ENCODE results near the gene SPC24.
"Not testable (repeated sequence)": the region's sequence is repeated elsewhere in the genome, so short reads cannot be mapped to it uniquely, and the experiment has no call there.

The SPC24 gene

GRCh38 chr19:11111117-11111770 is 44.3 kb downstream of the SPC24 start:
- no peak for TF ChIP-seq CTCF (IDR thresholded peaks at IDR 0.05; ENCODE audit: insufficient read depth, low read depth, low read length, missing control alignments)
- no peak for DNase-seq (ENCODE audit: low read depth)
- H3K4me3 ChIP-seq (ENCODE audit: low read length), result no peak overlapping the region

GRCh38 chr19:11108746-11109145 is 46.8 kb downstream of the SPC24 start:
- no peak for TF ChIP-seq CTCF (IDR thresholded peaks at IDR 0.05; ENCODE audit: insufficient read depth, low read depth, low read length, missing control alignments)
- no peak for DNase-seq (ENCODE audit: low read depth)
- H3K4me3 ChIP-seq (ENCODE audit: low read length), result no peak overlapping the region

GRCh38 chr19:11106477-11106876 is 49.1 kb downstream of the SPC24 start:
- TF ChIP-seq CTCF (IDR thresholded peaks at IDR 0.05; ENCODE audit: insufficient read depth, low read depth, low read length, missing control alignments), result no peak
- H3K4me3 ChIP-seq (ENCODE audit: low read length), result no peak overlapping the region
- DNase-seq (ENCODE audit: low read depth), result no peak

GRCh38 chr19:11105014-11105636 is 50.5 kb downstream of the SPC24 start:
- DNase-seq (ENCODE audit: low read depth), result no peak
- TF ChIP-seq CTCF (IDR thresholded peaks at IDR 0.05; ENCODE audit: insufficient read depth, low read depth, low read length, missing control alignments), result no peak
- no peak overlapping the region for H3K4me3 ChIP-seq (ENCODE audit: low read length)

GRCh38 chr19:11103667-11104066 is 51.9 kb downstream of the SPC24 start:
- not testable (repeated sequence) for H3K4me3 ChIP-seq (ENCODE audit: low read length); DNase-seq (ENCODE audit: low read depth)

GRCh38 chr19:11102944-11103343 is 52.6 kb downstream of the SPC24 start:
- TF ChIP-seq CTCF (IDR thresholded peaks at IDR 0.05; ENCODE audit: insufficient read depth, low read depth, low read length, missing control alignments), result no peak
- H3K4me3 ChIP-seq (ENCODE audit: low read length), result no peak overlapping the region
- no peak for DNase-seq (ENCODE audit: low read depth)

GRCh38 chr19:11101057-11101456 is 54.5 kb downstream of the SPC24 start:
- DNase-seq (ENCODE audit: low read depth), result no peak
- no peak overlapping the region for H3K4me3 ChIP-seq (ENCODE audit: low read length)
- TF ChIP-seq CTCF (IDR thresholded peaks at IDR 0.05; ENCODE audit: insufficient read depth, low read depth, low read length, missing control alignments), result no peak
